Natural killer cell treated with Interleukin-12 subunit alpha and Interleukin-12 subunit beta and Interleukin-15 and Interleukin-18, amount 100 ng/mL, for 72 hours (primary cell): ENCODE data around the gene GOLGA3. TPM values are rescaled to one million over a fixed set of nuclear protein-coding genes. Genes with fewer than 3 reads are reported as not detected.
A peak's percentile ranks its signal among the peaks of the same experiment; 100 is the strongest.

Source experiments
- ATAC-seq, 2 donors: fragments of 150-1000 bp; cut with Tn5 transposase in 1 of 2; sonication (Bioruptor Pico), chemical (Tn5 transposase) in 1 of 2; 2 replicates each; pipeline ENCODE4 v1.10.0; 2021
- DNase-seq: peaks from one replicate; pipeline ENCODE4 v3.0.0; 2022; ENCODE audit warnings: low spot score
- H3K27ac Mint-ChIP-seq, 2 donors: 1 replicate in 1 of 2; 2 replicates in 1 of 2; pipeline ENCODE4 v1.8.0; 2022; ENCODE audit warnings: mixed read lengths in 2 of 2, mild to moderate bottlenecking in 1 of 2, moderate library complexity in 1 of 2
- H3K27me3 Mint-ChIP-seq, 2 donors: 1 replicate in 1 of 2; 2 replicates in 1 of 2; pipeline ENCODE4 v1.8.0; 2022; ENCODE audit warnings: mixed read lengths in 2 of 2
- H3K36me3 Mint-ChIP-seq: one replicate; pipeline ENCODE4 v1.8.0; 2022; ENCODE audit warnings: mixed read lengths
- H3K4me1 Mint-ChIP-seq, 2 donors: 1 replicate in 1 of 2; 2 replicates in 1 of 2; pipeline ENCODE4 v1.8.0; 2022; ENCODE audit warnings: low read depth in 2 of 2, mixed read lengths in 2 of 2, mild to moderate bottlenecking in 1 of 2
- H3K4me3 Mint-ChIP-seq: one replicate; pipeline ENCODE4 v1.8.0; 2022; ENCODE audit warnings: mixed read lengths
- H3K9me3 Mint-ChIP-seq: 2 replicates; pipeline ENCODE4 v1.8.0; 2022; ENCODE audit warnings: mixed read lengths
- total RNA-seq, 2 donors: library from RNA; stranded (reverse); gene quantifications; one replicate each; pipeline ENCODE4 v1.2.3, GENCODE V29; 2022

The GOLGA3 gene
- total RNA-seq, 2 donors from 2014 or later, result 69.3 to 118 TPM

- no peaks in the 10 kb centered on the region for H3K27me3 Mint-ChIP-seq
- DNase-seq (no peak), ATAC-seq (no peak)
- H3K27ac Mint-ChIP-seq, result no peak overlapping the region
- H3K36me3 Mint-ChIP-seq, result peaks cover 51% of the 10 kb centered on the region
- H3K4me1 Mint-ChIP-seq, result peaks cover 0 to 9% of the 10 kb centered on the region in 2 donors
- H3K9me3 Mint-ChIP-seq, result no peaks in the 10 kb centered on the region
- H3K4me3 Mint-ChIP-seq, result no peak overlapping the region
Observed at GRCh38 chr12:132734206-132734605, 94.5 kb downstream of the GOLGA3 start.

GRCh38 chr12:132731574-132731973, 97.1 kb downstream of the GOLGA3 start:
- no peaks in the 10 kb centered on the region for H3K27me3 Mint-ChIP-seq
- no peaks in the 10 kb centered on the region for H3K9me3 Mint-ChIP-seq
- no peak for ATAC-seq
- H3K27ac Mint-ChIP-seq, result no peak overlapping the region
- DNase-seq, result no peak
- H3K4me1 Mint-ChIP-seq, result peaks cover 0 to 14% of the 10 kb centered on the region in 2 donors
- no peak overlapping the region for H3K4me3 Mint-ChIP-seq
- H3K36me3 Mint-ChIP-seq, result peaks cover 45% of the 10 kb centered on the region

- Mint-ChIP-seq H3K27me3 (no peaks in the 10 kb centered on the region), H3K4me3 (no peak overlapping the region), H3K9me3 (no peaks in the 10 kb centered on the region), H3K36me3 (peaks cover 48% of the 10 kb centered on the region), H3K4me1 (peaks cover 0 to 14% of the 10 kb centered on the region in 2 donors), H3K27ac (no peak overlapping the region)
- DNase-seq, result no peak
- no peak for ATAC-seq
Observed at GRCh38 chr12:132730353-132730752, 98.3 kb downstream of the GOLGA3 start.

GRCh38 chr12:132729541-132730320, 98.9 kb downstream of the GOLGA3 start:
- Mint-ChIP-seq H3K27me3 (no peaks in the 10 kb centered on the region), H3K4me3 (no peak overlapping the region), H3K9me3 (no peaks in the 10 kb centered on the region), H3K36me3 (peaks cover 46% of the 10 kb centered on the region), H3K27ac (no peak overlapping the region), H3K4me1 (peaks cover 0 to 14% of the 10 kb centered on the region in 2 donors)
- ATAC-seq (no peak), DNase-seq (no peak)

- H3K36me3 Mint-ChIP-seq, result peaks cover 38% of the 10 kb centered on the region
- H3K4me1 Mint-ChIP-seq, result peaks cover 2 to 14% of the 10 kb centered on the region in 2 donors
- no peak overlapping the region for H3K27ac Mint-ChIP-seq
- no peak overlapping the region for H3K4me3 Mint-ChIP-seq
- no peaks in the 10 kb centered on the region for H3K27me3 Mint-ChIP-seq
- H3K9me3 Mint-ChIP-seq, result no peaks in the 10 kb centered on the region
- DNase-seq, result no peak
- no peak for ATAC-seq
Observed at GRCh38 chr12:132728502-132728901, 100.2 kb downstream of the GOLGA3 start.

- Mint-ChIP-seq H3K36me3 (peaks cover 25% of the 10 kb centered on the region), H3K4me3 (no peak overlapping the region), H3K27me3 (no peaks in the 10 kb centered on the region), H3K9me3 (no peaks in the 10 kb centered on the region), H3K27ac (no peak overlapping the region), H3K4me1 (peaks cover 6 to 14% of the 10 kb centered on the region in 2 donors)
- ATAC-seq, result peak in 1 of 2 donors; percentile 26
- DNase-seq, result no peak
Observed at GRCh38 chr12:132727091-132727794, 101.4 kb downstream of the GOLGA3 start.

- H3K4me3 Mint-ChIP-seq, result no peak overlapping the region
- no peak overlapping the region for H3K27ac Mint-ChIP-seq
- no peaks in the 10 kb centered on the region for H3K9me3 Mint-ChIP-seq
- peaks cover 6 to 12% of the 10 kb centered on the region in 2 donors for H3K4me1 Mint-ChIP-seq
- H3K36me3 Mint-ChIP-seq, result peaks cover 16% of the 10 kb centered on the region
- H3K27me3 Mint-ChIP-seq, result no peaks in the 10 kb centered on the region
- ATAC-seq, result no peak
- no peak for DNase-seq
Observed at GRCh38 chr12:132726386-132726785, 102.3 kb downstream of the GOLGA3 start.

- Mint-ChIP-seq H3K9me3 (no peaks in the 10 kb centered on the region), H3K27me3 (no peaks in the 10 kb centered on the region), H3K4me1 (peaks cover 6 to 7% of the 10 kb centered on the region in 2 donors), H3K27ac (no peak overlapping the region), H3K36me3 (peaks cover 10% of the 10 kb centered on the region), H3K4me3 (no peak overlapping the region)
- no peak for ATAC-seq
- no peak for DNase-seq
Observed at GRCh38 chr12:132724506-132725241, 104.0 kb downstream of the GOLGA3 start.

GRCh38 chr12:132723764-132724140, 104.9 kb downstream of the GOLGA3 start:
- Mint-ChIP-seq H3K27me3 (no peaks in the 10 kb centered on the region), H3K27ac (no peak overlapping the region), H3K4me3 (no peak overlapping the region), H3K9me3 (no peaks in the 10 kb centered on the region), H3K36me3 (peaks cover 7% of the 10 kb centered on the region), H3K4me1 (peaks cover 6 to 9% of the 10 kb centered on the region in 2 donors)
- no peak for ATAC-seq
- DNase-seq, result no peak

- H3K27ac Mint-ChIP-seq, result no peak overlapping the region
- no peak for DNase-seq
- no peaks in the 10 kb centered on the region for H3K9me3 Mint-ChIP-seq
- H3K4me3 Mint-ChIP-seq, result no peak overlapping the region
- ATAC-seq, result no peak
- H3K4me1 Mint-ChIP-seq, result peaks cover 6 to 9% of the 10 kb centered on the region in 2 donors
- no peaks in the 10 kb centered on the region for H3K27me3 Mint-ChIP-seq
- peaks cover 7% of the 10 kb centered on the region for H3K36me3 Mint-ChIP-seq
Observed at GRCh38 chr12:132723015-132723763, 105.5 kb downstream of the GOLGA3 start.

GRCh38 chr12:132720606-132721345, 107.9 kb downstream of the GOLGA3 start:
- Mint-ChIP-seq H3K27ac (no peak overlapping the region), H3K4me1 (peaks cover 6 to 9% of the 10 kb centered on the region in 2 donors), H3K9me3 (no peaks in the 10 kb centered on the region), H3K4me3 (no peak overlapping the region), H3K27me3 (no peaks in the 10 kb centered on the region), H3K36me3 (peaks cover 6% of the 10 kb centered on the region)
- no peak for ATAC-seq
- DNase-seq, result no peak

- DNase-seq, result no peak
- H3K9me3 Mint-ChIP-seq, result no peaks in the 10 kb centered on the region
- no peaks in the 10 kb centered on the region for H3K27me3 Mint-ChIP-seq
- H3K4me1 Mint-ChIP-seq, result peaks cover 6 to 9% of the 10 kb centered on the region in 2 donors
- no peak for ATAC-seq
- no peak overlapping the region for H3K4me3 Mint-ChIP-seq
- no peaks in the 10 kb centered on the region for H3K36me3 Mint-ChIP-seq
- no peak overlapping the region for H3K27ac Mint-ChIP-seq
Observed at GRCh38 chr12:132719954-132720324, 108.7 kb downstream of the GOLGA3 start.
